ENCODE measurements around the gene PSG1.
"Not testable (repeated sequence)": the region's sequence is repeated elsewhere in the genome, so short reads cannot be mapped to it uniquely, and the experiment has no call there.

Gene PSG1
- total RNA-seq = 0 reads per million in 9 experiments

- H3K27ac Mint-ChIP-seq = no peak within 1 kb of the TSS
- no peaks in the 10 kb centered on the region for H3K9me3 Mint-ChIP-seq
- H3K4me1 Mint-ChIP-seq (ENCODE audit: low read depth in 2 of 2) = no peaks in the 10 kb centered on the region
- H3K4me3 Mint-ChIP-seq = no peak within 1 kb of the TSS
- peaks cover 44 to 78% of the 10 kb centered on the region in 2 donors for H3K27me3 Mint-ChIP-seq
- no peaks in the 10 kb centered on the region for H3K36me3 Mint-ChIP-seq (ENCODE audit: insufficient read depth)
- ATAC-seq (replicated peaks) = no peak
- DNase-seq = no peak
These were observed at the start of gene PSG1 for GRCh38 chr19:42879613-42880012. TSS of gene PSG1 (minus strand) at chr19:42879713. CDS start at chr19:42879581, 132 bp downstream.

GRCh38 chr19:42928896-42929295, 49.4 kb upstream of the PSG1 start:
- no peaks in the 10 kb centered on the region for H3K9me3 Mint-ChIP-seq
- no peaks in the 10 kb centered on the region for H3K36me3 Mint-ChIP-seq (ENCODE audit: insufficient read depth)
- H3K4me1 Mint-ChIP-seq (ENCODE audit: low read depth in 2 of 2) = no peaks in the 10 kb centered on the region
- ATAC-seq (replicated peaks) = no peak
- no peak for DNase-seq
- no peak overlapping the region for H3K4me3 Mint-ChIP-seq
- no peak overlapping the region for H3K27ac Mint-ChIP-seq
- H3K27me3 Mint-ChIP-seq = peaks cover 21 to 50% of the 10 kb centered on the region in 2 donors

GRCh38 chr19:42926781-42927180, 47.3 kb upstream of the PSG1 start:
- DNase-seq (no peak), ATAC-seq (replicated peaks) (no peak)
- Mint-ChIP-seq H3K4me3 (no peak overlapping the region), H3K9me3 (no peaks in the 10 kb centered on the region), H3K4me1 (ENCODE audit: low read depth in 2 of 2) (no peaks in the 10 kb centered on the region), H3K27ac (no peak overlapping the region), H3K27me3 (peaks cover 26 to 56% of the 10 kb centered on the region in 2 donors), H3K36me3 (ENCODE audit: insufficient read depth) (no peaks in the 10 kb centered on the region)

GRCh38 chr19:42923106-42923505, 43.6 kb upstream of the PSG1 start:
- DNase-seq = peak in 1 of 3 experiments; percentile 3
- not testable (repeated sequence) for ATAC-seq (replicated peaks); H3K36me3 Mint-ChIP-seq (ENCODE audit: insufficient read depth); H3K27ac Mint-ChIP-seq; H3K9me3 Mint-ChIP-seq; H3K4me1 Mint-ChIP-seq (ENCODE audit: low read depth in 2 of 2); H3K4me3 Mint-ChIP-seq
- peaks cover 32 to 61% of the 10 kb centered on the region in 2 donors for H3K27me3 Mint-ChIP-seq

GRCh38 chr19:42920971-42921370, 41.5 kb upstream of the PSG1 start:
- not testable (repeated sequence) for H3K27ac Mint-ChIP-seq; H3K36me3 Mint-ChIP-seq (ENCODE audit: insufficient read depth); DNase-seq; H3K4me3 Mint-ChIP-seq; H3K4me1 Mint-ChIP-seq (ENCODE audit: low read depth in 2 of 2); ATAC-seq (replicated peaks); H3K9me3 Mint-ChIP-seq
- peaks cover 22 to 51% of the 10 kb centered on the region in 2 donors for H3K27me3 Mint-ChIP-seq

GRCh38 chr19:42919757-42920079, 40.2 kb upstream of the PSG1 start:
- no peak for DNase-seq
- Mint-ChIP-seq H3K36me3 (ENCODE audit: insufficient read depth) (no peaks in the 10 kb centered on the region), H3K27ac (no peak overlapping the region), H3K9me3 (no peaks in the 10 kb centered on the region), H3K27me3 (peaks cover 17 to 48% of the 10 kb centered on the region in 2 donors), H3K4me1 (ENCODE audit: low read depth in 2 of 2) (no peaks in the 10 kb centered on the region), H3K4me3 (no peak overlapping the region)
- no peak for ATAC-seq (replicated peaks)

- H3K36me3 Mint-ChIP-seq (ENCODE audit: insufficient read depth); H3K4me3 Mint-ChIP-seq; ATAC-seq (replicated peaks); H3K4me1 Mint-ChIP-seq (ENCODE audit: low read depth in 2 of 2); H3K9me3 Mint-ChIP-seq; DNase-seq; H3K27ac Mint-ChIP-seq: not testable (repeated sequence)
- H3K27me3 Mint-ChIP-seq = peaks cover 17 to 48% of the 10 kb centered on the region in 2 donors
These were observed 39.7 kb upstream of the PSG1 start for GRCh38 chr19:42919070-42919756.

- not testable (repeated sequence) for H3K4me3 Mint-ChIP-seq; DNase-seq; ATAC-seq (replicated peaks); H3K36me3 Mint-ChIP-seq (ENCODE audit: insufficient read depth); H3K9me3 Mint-ChIP-seq; H3K27ac Mint-ChIP-seq; H3K4me1 Mint-ChIP-seq (ENCODE audit: low read depth in 2 of 2)
- H3K27me3 Mint-ChIP-seq = peaks cover 17 to 48% of the 10 kb centered on the region in 2 donors
These were observed 39.0 kb upstream of the PSG1 start for GRCh38 chr19:42918377-42919069.

- not testable (repeated sequence) for H3K4me3 Mint-ChIP-seq; H3K27ac Mint-ChIP-seq; H3K4me1 Mint-ChIP-seq (ENCODE audit: low read depth in 2 of 2); DNase-seq; H3K36me3 Mint-ChIP-seq (ENCODE audit: insufficient read depth); H3K9me3 Mint-ChIP-seq; ATAC-seq (replicated peaks)
- peaks cover 15 to 42% of the 10 kb centered on the region in 2 donors for H3K27me3 Mint-ChIP-seq
These were observed 38.1 kb upstream of the PSG1 start, which contains the start of gene PSG6 for GRCh38 chr19:42917634-42918033. TSS of gene PSG6 (minus strand) at chr19:42917894. CDS start at chr19:42917792, 102 bp downstream.

GRCh38 chr19:42916931-42917330, 37.4 kb upstream of the PSG1 start:
- DNase-seq; H3K4me3 Mint-ChIP-seq; H3K36me3 Mint-ChIP-seq (ENCODE audit: insufficient read depth): not testable (repeated sequence)

GRCh38 chr19:42913516-42913915, 34.0 kb upstream of the PSG1 start:
- ATAC-seq (replicated peaks); H3K27ac Mint-ChIP-seq; DNase-seq; H3K36me3 Mint-ChIP-seq (ENCODE audit: insufficient read depth); H3K9me3 Mint-ChIP-seq; H3K4me3 Mint-ChIP-seq; H3K4me1 Mint-ChIP-seq (ENCODE audit: low read depth in 2 of 2): not testable (repeated sequence)
- peaks cover 13 to 35% of the 10 kb centered on the region in 2 donors for H3K27me3 Mint-ChIP-seq

More at GRCh38 chr19:42916931-42917330, 37.4 kb upstream of the PSG1 start:
- not testable (repeated sequence) for H3K4me1 Mint-ChIP-seq (ENCODE audit: low read depth in 2 of 2); H3K27ac Mint-ChIP-seq; ATAC-seq (replicated peaks); H3K9me3 Mint-ChIP-seq
- peaks cover 13 to 35% of the 10 kb centered on the region in 2 donors for H3K27me3 Mint-ChIP-seq

GRCh38 chr19:42912941-42913340, 33.4 kb upstream of the PSG1 start:
- not testable (repeated sequence) for DNase-seq, H3K27ac Mint-ChIP-seq

GRCh38 chr19:42911731-42912130, 32.2 kb upstream of the PSG1 start:
- DNase-seq; H3K9me3 Mint-ChIP-seq; H3K4me3 Mint-ChIP-seq; H3K36me3 Mint-ChIP-seq (ENCODE audit: insufficient read depth); H3K4me1 Mint-ChIP-seq (ENCODE audit: low read depth in 2 of 2); ATAC-seq (replicated peaks); H3K27ac Mint-ChIP-seq: not testable (repeated sequence)
- peaks cover 14 to 42% of the 10 kb centered on the region in 2 donors for H3K27me3 Mint-ChIP-seq

More at GRCh38 chr19:42912941-42913340, 33.4 kb upstream of the PSG1 start:
- not testable (repeated sequence) for H3K9me3 Mint-ChIP-seq; H3K4me1 Mint-ChIP-seq (ENCODE audit: low read depth in 2 of 2); H3K36me3 Mint-ChIP-seq (ENCODE audit: insufficient read depth); ATAC-seq (replicated peaks); H3K4me3 Mint-ChIP-seq
- peaks cover 9 to 35% of the 10 kb centered on the region in 2 donors for H3K27me3 Mint-ChIP-seq

GRCh38 chr19:42906162-42906561, 26.6 kb upstream of the PSG1 start:
- not testable (repeated sequence) for ATAC-seq (replicated peaks); H3K4me3 Mint-ChIP-seq; DNase-seq; H3K9me3 Mint-ChIP-seq; H3K27ac Mint-ChIP-seq; H3K36me3 Mint-ChIP-seq (ENCODE audit: insufficient read depth); H3K4me1 Mint-ChIP-seq (ENCODE audit: low read depth in 2 of 2)
- H3K27me3 Mint-ChIP-seq = peaks cover 19 to 59% of the 10 kb centered on the region in 2 donors
